ENCODE results near the gene CLIC4.
"Not testable (repeated sequence)": the region's sequence is repeated elsewhere in the genome, so short reads cannot be mapped to it uniquely, and the experiment has no call there.

Gene CLIC4

GRCh38 chr1:24748191-24749121, 3.2 kb downstream of the CLIC4 start:
- no peak for DNase-seq

- no peak for DNase-seq
Observed at GRCh38 chr1:24749252-24749651, 4.0 kb downstream of the CLIC4 start.

DNA sequence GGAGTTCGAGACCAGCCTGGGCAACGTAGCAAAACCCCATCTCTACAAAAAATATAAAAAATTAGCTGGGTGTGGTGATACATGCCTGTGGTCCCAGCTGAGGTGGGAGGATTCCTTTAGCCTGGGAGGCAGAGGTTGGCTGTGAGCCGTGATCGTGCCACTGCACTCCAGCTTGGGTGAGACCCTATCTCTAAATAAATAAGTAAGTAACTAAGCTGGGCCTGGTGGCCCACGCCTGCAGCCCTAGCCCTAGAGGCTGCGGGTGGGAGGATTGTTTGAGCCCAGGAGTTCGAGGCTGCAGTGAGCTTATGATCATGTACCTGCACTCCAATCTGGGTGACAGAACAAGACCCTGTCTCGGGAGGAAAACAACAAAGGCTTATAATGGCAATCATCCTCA, 4.6 kb downstream of the CLIC4 start:
- DNase-seq = no peak

DNA sequence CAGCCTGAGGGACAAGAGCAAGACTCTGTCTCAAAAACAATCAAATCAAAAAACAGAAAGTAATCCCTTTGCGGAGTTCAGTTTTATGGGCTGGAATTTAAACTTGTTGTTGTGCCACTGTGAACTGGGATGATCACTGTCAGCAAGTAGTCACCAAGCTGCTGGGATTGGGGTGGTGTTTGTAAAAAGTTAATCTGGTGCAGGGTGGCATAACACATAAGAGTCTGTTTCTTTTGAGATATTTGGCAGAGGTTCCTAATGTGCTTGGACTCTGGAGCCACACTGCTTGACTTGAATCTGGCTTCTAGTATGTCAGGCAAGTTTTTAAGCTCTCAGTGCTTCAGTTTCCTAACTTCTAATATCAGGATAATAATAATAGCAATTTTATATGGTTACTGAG, 6.6 kb downstream of the CLIC4 start:
- DNase-seq = no peak

- DNase-seq = no peak
Observed at GRCh38 chr1:24752305-24752704, 7.1 kb downstream of the CLIC4 start.

DNA sequence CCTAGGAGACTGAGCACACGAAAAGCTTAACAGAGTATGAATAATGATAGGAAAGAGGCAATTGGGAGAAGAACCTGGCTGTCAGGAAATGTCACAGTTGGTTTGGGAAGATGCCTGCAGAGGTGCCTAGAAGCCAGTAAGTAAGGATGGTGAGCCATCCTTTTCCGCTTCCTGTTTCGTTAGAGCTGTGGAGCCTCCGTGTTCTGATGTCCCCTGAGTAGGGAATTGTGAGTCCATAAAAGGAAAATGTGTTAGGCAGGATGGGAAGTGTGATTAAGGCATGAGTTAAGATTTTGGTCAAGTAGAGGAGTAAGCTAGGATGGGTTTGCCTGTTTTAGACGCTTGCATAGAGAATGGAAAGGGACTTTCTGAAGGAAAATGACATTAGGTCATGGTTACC, 9.0 kb downstream of the CLIC4 start:
- no peak for DNase-seq

GRCh38 chr1:24755323-24755722, 10.1 kb downstream of the CLIC4 start:
- DNase-seq = not testable (repeated sequence)

GRCh38 chr1:24756395-24756794, 11.1 kb downstream of the CLIC4 start:
- DNase-seq = no peak

GRCh38 chr1:24759492-24759891, 14.2 kb downstream of the CLIC4 start:
- no peak for DNase-seq

- DNase-seq = no peak
Observed at GRCh38 chr1:24761582-24761981, 16.3 kb downstream of the CLIC4 start.

GRCh38 chr1:24762133-24762676, 17.0 kb downstream of the CLIC4 start:
- DNase-seq = no peak

GRCh38 chr1:24763671-24764070, 18.4 kb downstream of the CLIC4 start:
- no peak for DNase-seq

GRCh38 chr1:24764439-24764838, 19.2 kb downstream of the CLIC4 start:
- DNase-seq = no peak

DNA sequence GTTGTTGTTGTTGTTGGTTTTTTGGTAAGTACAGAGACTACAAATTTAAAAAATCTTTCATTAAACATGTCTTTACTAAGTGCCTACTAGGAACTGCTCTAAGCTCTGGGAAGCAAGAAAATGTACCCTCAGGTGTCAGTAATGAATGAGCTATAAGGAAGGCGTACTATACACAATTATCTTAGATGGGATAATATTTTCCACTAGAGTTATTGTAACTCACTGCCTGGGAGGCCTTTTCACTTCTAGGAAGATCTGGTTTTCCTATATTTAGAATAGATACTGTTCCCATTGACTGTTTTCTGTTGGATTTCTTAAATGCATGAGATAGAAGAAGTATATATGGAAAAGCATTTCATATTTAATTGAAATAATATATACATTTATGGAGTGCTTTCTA, 19.6 kb downstream of the CLIC4 start:
- no peak for DNase-seq

DNA sequence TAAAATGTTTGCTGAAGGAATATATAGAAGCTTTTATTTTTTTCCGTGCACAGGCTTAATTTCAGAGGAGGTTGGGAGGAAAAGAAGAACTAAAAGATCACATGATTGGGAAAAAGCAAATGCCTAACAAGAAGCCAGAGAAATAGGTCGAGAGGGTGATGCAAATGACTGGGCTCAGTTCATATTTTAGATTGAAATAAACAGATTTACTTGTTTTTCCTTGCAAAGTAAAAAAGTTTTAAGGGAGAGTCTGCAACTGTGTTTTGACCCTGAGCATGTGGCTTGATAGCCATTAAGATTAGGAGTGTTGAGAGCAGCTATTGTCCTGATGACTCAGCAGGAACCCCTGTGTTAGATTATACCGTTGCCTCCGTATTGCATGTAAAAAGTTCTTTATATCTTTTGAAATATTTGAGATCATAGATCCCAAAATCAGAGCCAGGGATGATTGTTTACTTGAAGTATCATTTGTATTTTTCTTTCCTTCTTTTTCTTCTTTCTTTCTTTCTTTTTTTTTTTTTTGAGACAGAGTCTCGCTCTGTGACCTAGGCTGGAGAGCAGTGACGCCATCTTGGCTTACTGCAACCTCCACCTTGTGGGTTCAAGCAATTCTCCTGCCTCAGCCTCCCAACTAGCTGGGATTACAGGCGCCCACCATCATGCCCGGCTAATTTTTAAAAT, 20.2 kb downstream of the CLIC4 start:
- DNase-seq = no peak

DNA sequence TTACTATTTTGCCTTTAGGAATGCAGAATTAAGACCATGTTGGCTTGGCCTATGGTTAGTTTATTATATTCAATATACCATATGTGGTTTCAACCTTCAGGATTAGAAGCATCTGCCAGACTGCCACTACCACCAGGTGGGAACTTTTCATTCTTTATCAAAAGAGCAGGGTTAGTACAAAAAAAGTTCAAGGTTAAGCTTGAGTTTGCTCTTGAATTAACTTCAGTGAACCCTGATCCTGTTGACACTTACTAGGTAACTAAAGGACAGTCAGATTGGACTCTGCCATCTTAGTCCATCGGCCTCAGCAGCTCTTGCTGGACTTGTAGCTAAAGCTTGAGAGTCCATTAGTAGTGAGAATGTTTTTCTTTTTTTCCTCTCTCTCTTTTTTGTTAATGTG, 22.1 kb downstream of the CLIC4 start:
- DNase-seq = no peak

DNA sequence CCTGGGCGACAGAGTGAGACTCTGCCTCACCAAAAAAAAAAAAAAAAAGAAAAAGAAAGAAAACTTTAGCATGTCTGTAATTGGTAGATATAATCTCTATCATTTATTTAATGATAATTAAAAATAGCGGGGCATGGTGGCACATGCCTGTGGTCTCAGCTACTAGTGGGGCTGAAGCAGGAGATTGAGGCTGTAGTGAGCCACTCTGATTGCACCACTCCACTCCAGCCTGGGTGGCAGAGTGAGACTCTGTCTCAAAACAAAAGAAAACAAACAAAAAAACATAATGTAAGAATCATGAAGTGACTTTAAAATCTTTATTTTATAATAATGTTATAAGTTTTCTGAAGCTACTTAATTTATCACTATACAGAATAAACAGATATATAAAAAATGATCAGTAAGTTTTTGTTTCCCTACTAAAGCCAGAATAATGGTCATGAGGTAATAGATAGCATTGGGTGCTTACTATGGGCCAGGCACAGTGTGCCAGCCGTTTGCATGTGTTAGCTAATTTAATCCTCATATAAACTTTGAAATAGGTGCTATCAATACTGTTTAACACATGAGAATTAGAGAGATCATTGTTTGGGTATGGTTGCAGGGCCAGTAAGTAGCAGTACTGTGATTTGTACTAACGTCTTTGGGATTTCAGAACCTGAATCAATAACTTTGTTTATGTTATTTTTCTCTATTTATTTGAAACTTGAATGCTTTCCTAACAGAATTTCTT, 23.8 kb downstream of the CLIC4 start:
- no peak for DNase-seq

GRCh38 chr1:24769656-24770651, 24.7 kb downstream of the CLIC4 start:
- DNase-seq = no peak

- no peak for DNase-seq
Observed at GRCh38 chr1:24770881-24771280, 25.6 kb downstream of the CLIC4 start.

GRCh38 chr1:24771574-24771973, 26.3 kb downstream of the CLIC4 start:
- no peak for DNase-seq

- DNase-seq = no peak
Observed at GRCh38 chr1:24773618-24774017, 28.4 kb downstream of the CLIC4 start.

GRCh38 chr1:24775348-24775747, 30.1 kb downstream of the CLIC4 start:
- DNase-seq = no peak

Data from NCI-H1105 treated with DMSO at 0.1 percent for 48 hours (cell line).